A673 (cell line): ENCODE results near the gene IGLL5. TPM values are rescaled to one million over a fixed set of nuclear protein-coding genes. Genes with fewer than 3 reads are reported as not detected.

ENCODE experiments used
- BruUV-seq: library from RNA; stranded (reverse); fragments of 400-500 nt; replicated peaks from 2 replicates; lab custom pipeline; 2021; lab: Mats Ljungman, UMichigan
- CTCF ChIA-PET: fragments of 300-600 bp; sonication (Branson Sonifier 250); formaldehyde crosslinking; loops from one replicate; lab custom pipeline; 2022; ENCODE audit warnings: antibody characterized with exemption; lab: Charles Lee
- POLR2A ChIA-PET: fragments of 300-600 bp; sonication (Branson Sonifier 250); formaldehyde crosslinking; loops from one replicate; lab custom pipeline; 2022; ENCODE audit warnings: antibody characterized with exemption; ENCODE audit not compliant: low non-redundant PET; lab: Charles Lee
- DNase-seq: peaks from one replicate; pipeline ENCODE4 v3.0.0-alpha.2; 2015; ENCODE audit warnings: low spot score
- H3K27ac ChIP-seq: fragments of 200-600 bp; sonication (generic); 2 replicates; pipeline ENCODE4 v1.5.1; 2016; ENCODE audit warnings: mixed run types, low read depth, mild to moderate bottlenecking, mixed read lengths, antibody characterized with exemption, low read length; ENCODE audit not compliant: poor library complexity, severe bottlenecking
- H3K27me3 ChIP-seq: fragments of 200-600 bp; sonication (generic); replicated peaks from 2 replicates; pipeline ENCODE4 v1.6.1; 2017; ENCODE audit warnings: mixed run types, low read depth, mild to moderate bottlenecking, mixed read lengths, antibody characterized with exemption, low read length; ENCODE audit not compliant: insufficient read depth, poor library complexity
- H3K36me3 ChIP-seq: fragments of 200-600 bp; sonication (generic); 2 replicates; pipeline ENCODE4 v1.6.1; 2016; ENCODE audit warnings: mixed run types, mild to moderate bottlenecking, mixed read lengths, antibody characterized with exemption, low read length; ENCODE audit not compliant: insufficient read depth, poor library complexity, severe bottlenecking
- H3K4me1 ChIP-seq: fragments of 200-600 bp; sonication (generic); 2 replicates; pipeline ENCODE4 v1.6.1; 2017; ENCODE audit warnings: mixed run types, mild to moderate bottlenecking, mixed read lengths, antibody characterized with exemption, low read length; ENCODE audit not compliant: insufficient read depth, poor library complexity, severe bottlenecking
- H3K4me3 ChIP-seq: fragments of 200-600 bp; sonication (generic); 2 replicates; pipeline ENCODE4 v1.5.1; 2016; ENCODE audit warnings: low read depth, mixed run types, mild to moderate bottlenecking, mixed read lengths, low read length; ENCODE audit not compliant: poor library complexity, severe bottlenecking
- H3K9me3 ChIP-seq: fragments of 200-600 bp; sonication (generic); 2 replicates; pipeline ENCODE4 v1.6.1; 2016; ENCODE audit warnings: mixed run types, low read depth, mild to moderate bottlenecking, mixed read lengths, antibody characterized with exemption, low read length; ENCODE audit not compliant: poor library complexity, severe bottlenecking
- CTCF ChIP-seq: fragments of 300-800, 200-600 bp; sonication (generic); conservative IDR thresholded peaks from 2 replicates; pipeline ENCODE4 v1.5.1; 2017; ENCODE audit warnings: low read depth, mild to moderate bottlenecking, antibody characterized with exemption, low read length, moderate library complexity, mixed read lengths
- EZH2 ChIP-seq: fragments of 200-600 bp; sonication (generic); IDR thresholded peaks from 2 replicates; pipeline ENCODE4 v1.6.1; 2017; ENCODE audit warnings: borderline replicate concordance, low read depth, mild to moderate bottlenecking, mixed read lengths, antibody characterized with exemption, low read length; ENCODE audit not compliant: poor library complexity, severe bottlenecking
- intact Hi-C: fragments of 100-400 bp; cut with micrococcal nuclease; formaldehyde crosslinking; loops from one replicate; pipeline ENCODE4 v1.10.0; 2022; ENCODE audit not compliant: unreplicated experiment
- total RNA-seq: library from RNA; stranded (reverse); gene quantifications from 2 replicates; pipeline ENCODE4 v1.2.3, GENCODE V29; 2021

IGLL5 gene
- total RNA-seq, 1 experiment from 2014 or later: not detected

- intact Hi-C loops: no loop called here
- no peak for TF ChIP-seq CTCF
- TF ChIP-seq EZH2: no peak
- DNase-seq: no peak
- no TSS peak for BruUV-seq
- Histone ChIP-seq H3K27me3 (peaks cover 5% of the 10 kb centered on the region), H3K9me3 (no peaks in the 10 kb centered on the region), H3K4me1 (no peaks in the 10 kb centered on the region), H3K4me3 (no peak overlapping the region), H3K36me3 (no peaks in the 10 kb centered on the region), H3K27ac (no peak overlapping the region)
- CTCF ChIA-PET: no interaction called here
- POLR2A ChIA-PET: no interaction called here
These were observed 7.0 kb upstream of the IGLL5 start for GRCh38 chr22:22880645-22881044.

GRCh38 chr22:22881116-22882000 lies 6.3 kb upstream of the IGLL5 start:
- no peak for TF ChIP-seq CTCF
- no peak for TF ChIP-seq EZH2

GRCh38 chr22:22882033-22882717 lies 5.4 kb upstream of the IGLL5 start:
- Histone ChIP-seq H3K4me3 (no peak overlapping the region), H3K27ac (no peak overlapping the region), H3K27me3 (peaks cover 5% of the 10 kb centered on the region), H3K36me3 (no peaks in the 10 kb centered on the region), H3K4me1 (no peaks in the 10 kb centered on the region), H3K9me3 (no peaks in the 10 kb centered on the region)
- intact Hi-C loops: no loop called here
- BruUV-seq: no TSS peak
- TF ChIP-seq EZH2: no peak
- TF ChIP-seq CTCF: no peak
- DNase-seq: no peak
- CTCF ChIA-PET: no interaction called here
- POLR2A ChIA-PET: no interaction called here

More at GRCh38 chr22:22881116-22882000, 6.3 kb upstream of the IGLL5 start:
- intact Hi-C loops: no loop called here
- ChIA-PET CTCF (no interaction called here), POLR2A (no interaction called here)
- Histone ChIP-seq H3K27ac (no peak overlapping the region), H3K4me1 (no peaks in the 10 kb centered on the region), H3K36me3 (no peaks in the 10 kb centered on the region), H3K4me3 (no peak overlapping the region), H3K27me3 (peaks cover 5% of the 10 kb centered on the region), H3K9me3 (no peaks in the 10 kb centered on the region)
- DNase-seq: no peak
- no TSS peak for BruUV-seq
